Sigmoid colon (tissue), 7 donors: ENCODE results near the gene ABHD2. TPM values are rescaled to one million over a fixed set of nuclear protein-coding genes. Genes with fewer than 3 reads are reported as not detected.
"Not testable (repeated sequence)": the region's sequence is repeated elsewhere in the genome, so short reads cannot be mapped to it uniquely, and the experiment has no call there.

ENCODE experiments used
- DNase-seq: peaks from one replicate; pipeline ENCODE4 v3.0.0-alpha.2; 2019
- H3K27ac ChIP-seq, 4 donors: fragments of 200-600 bp; sonication (generic); one replicate each; pipeline ENCODE4 v1.5.1; 2016 to 2019; ENCODE audit warnings: mild to moderate bottlenecking in 1 of 4
- H3K27me3 ChIP-seq, 3 donors: fragments of 200-600 bp; sonication (generic); one replicate each; pipeline ENCODE4 v1.5.1; 2019; ENCODE audit warnings: mild to moderate bottlenecking in 1 of 3
- H3K36me3 ChIP-seq, 4 donors: fragments of 200-600 bp; sonication (generic); one replicate each; pipeline ENCODE4 v1.5.1; 2016 to 2019
- H3K4me1 ChIP-seq, 4 donors: fragments of 200-600 bp; sonication (generic); one replicate each; pipeline ENCODE4 v1.5.1; 2017 to 2019
- H3K4me3 ChIP-seq, 4 donors: fragments of 200-600 bp; sonication (generic); one replicate each; pipeline ENCODE4 v1.5.1; 2017 to 2019; ENCODE audit warnings: mild to moderate bottlenecking in 2 of 4, moderate library complexity in 1 of 4
- H3K9me3 ChIP-seq, 4 donors: fragments of 200-600 bp in 3 of 4; sonication (generic) in 3 of 4; one replicate each; pipeline versions ENCODE4 v1.5.1 to v1.6.1; 2013 to 2019
- EP300 ChIP-seq, 4 donors: sonication (generic); formaldehyde crosslinking; IDR thresholded peaks; one replicate each; pipeline ENCODE4 v1.6.1; 2017; ENCODE audit warnings: antibody characterized with exemption in 4 of 4
- POLR2A ChIP-seq, 2 donors: fragments of 450-650 bp; IDR thresholded peaks; one replicate each; pipeline ENCODE4 v1.6.1; 2016; ENCODE audit warnings: antibody characterized with exemption in 2 of 2, mild to moderate bottlenecking in 2 of 2, moderate library complexity in 2 of 2
- POLR2AphosphoS5 ChIP-seq, 4 donors: sonication (generic); formaldehyde crosslinking; IDR thresholded peaks; one replicate each; pipeline ENCODE4 v1.6.1; 2017; ENCODE audit warnings: antibody characterized with exemption in 4 of 4
- WGBS, 2 donors: extraction: QIAGEN DNeasy Blood & Tissue Kit; methylation state at CpG; one replicate each; pipeline ENCODE4 v1.1.7; 2013; 5-methylcytosine and 5-hydroxymethylcytosine counted together
- intact Hi-C: fragments of 100-400 bp; cut with DNase I; formaldehyde crosslinking; loops from one replicate; pipeline ENCODE4 v1.15.1; 2023
- polyA plus RNA-seq, 3 donors: library from polyadenylated mRNA; stranded (reverse); fragments of 200-250 nt; gene quantifications; one replicate each; pipeline ENCODE4 v1.2.3, GENCODE V29; 2013
- total RNA-seq, 4 donors: library from RNA; depleted of rRNA; stranded (reverse); fragments of >200 nt; gene quantifications; one replicate each; pipeline ENCODE4 v1.1.0, GENCODE V29; 2016
- TF ChIP-seq, protein P1 (sequence below), 4 experiments: fragments of 450-650 bp in 3 of 4; fragments of 200-600 bp in 1 of 4; IDR thresholded peaks; one replicate each; pipeline ENCODE4 v1.5.1; 2016 to 2019; ENCODE audit warnings: antibody characterized with exemption in 4 of 4, mild to moderate bottlenecking in 3 of 4, moderate library complexity in 2 of 4
- donor health status: healthy with polysubstance abuse.
- donor health status: Bipolar disorder and iron deficiency.
- donor health status: healthy.

Gene ABHD2
- total and polyA plus RNA-seq, 7 donors: 1.8 to 81.5 (median 32.9) TPM

DNA sequence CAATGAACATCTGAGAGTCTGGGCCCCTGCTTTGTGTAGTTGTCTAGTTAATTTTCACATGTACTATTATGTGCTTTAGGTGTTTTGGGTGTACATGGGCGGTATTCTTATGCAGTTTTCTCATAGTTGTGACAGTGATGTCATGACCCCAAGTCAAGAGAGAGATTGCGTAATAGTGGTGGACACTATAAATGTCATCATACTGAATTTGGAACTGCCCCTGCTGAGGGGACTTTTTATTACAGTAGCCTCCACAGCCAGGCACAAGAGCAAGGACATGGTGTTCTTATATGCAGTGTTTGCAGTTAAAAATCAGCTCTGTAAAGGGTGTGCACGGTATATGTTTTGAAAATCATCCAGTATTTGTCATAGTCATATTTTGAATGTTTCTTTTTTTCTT, 29.5 kb downstream of the ABHD2 start:
- Histone ChIP-seq H3K4me3 (no peak overlapping the region), H3K4me1 (peaks cover 0 to 79% (median 64%) of the 10 kb centered on the region in 4 donors), H3K27ac (peak overlapping the region; percentile 40 to 90 (median 72)), H3K9me3 (no peaks in the 10 kb centered on the region), H3K36me3 (peaks cover 4 to 66% (median 17%) of the 10 kb centered on the region in 4 donors), H3K27me3 (no peaks in the 10 kb centered on the region)
- intact Hi-C loops: no loop called here
- WGBS, 2 donors: 84 to 93% methylated on average over 3 of the region's 3 CpGs
- TF ChIP-seq POLR2AphosphoS5 (IDR thresholded peaks at IDR 0.05) (peak in 2 of 4 donors; percentile 9 to 37), POLR2A (IDR thresholded peaks at IDR 0.05) (no peak), EP300 (IDR thresholded peaks at IDR 0.05) (peak in 1 of 4 donors; percentile 38)
- TF ChIP-seq, protein P1, sequence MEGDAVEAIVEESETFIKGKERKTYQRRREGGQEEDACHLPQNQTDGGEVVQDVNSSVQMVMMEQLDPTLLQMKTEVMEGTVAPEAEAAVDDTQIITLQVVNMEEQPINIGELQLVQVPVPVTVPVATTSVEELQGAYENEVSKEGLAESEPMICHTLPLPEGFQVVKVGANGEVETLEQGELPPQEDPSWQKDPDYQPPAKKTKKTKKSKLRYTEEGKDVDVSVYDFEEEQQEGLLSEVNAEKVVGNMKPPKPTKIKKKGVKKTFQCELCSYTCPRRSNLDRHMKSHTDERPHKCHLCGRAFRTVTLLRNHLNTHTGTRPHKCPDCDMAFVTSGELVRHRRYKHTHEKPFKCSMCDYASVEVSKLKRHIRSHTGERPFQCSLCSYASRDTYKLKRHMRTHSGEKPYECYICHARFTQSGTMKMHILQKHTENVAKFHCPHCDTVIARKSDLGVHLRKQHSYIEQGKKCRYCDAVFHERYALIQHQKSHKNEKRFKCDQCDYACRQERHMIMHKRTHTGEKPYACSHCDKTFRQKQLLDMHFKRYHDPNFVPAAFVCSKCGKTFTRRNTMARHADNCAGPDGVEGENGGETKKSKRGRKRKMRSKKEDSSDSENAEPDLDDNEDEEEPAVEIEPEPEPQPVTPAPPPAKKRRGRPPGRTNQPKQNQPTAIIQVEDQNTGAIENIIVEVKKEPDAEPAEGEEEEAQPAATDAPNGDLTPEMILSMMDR (IDR thresholded peaks at IDR 0.05): no peak
- DNase-seq: no peak

DNA sequence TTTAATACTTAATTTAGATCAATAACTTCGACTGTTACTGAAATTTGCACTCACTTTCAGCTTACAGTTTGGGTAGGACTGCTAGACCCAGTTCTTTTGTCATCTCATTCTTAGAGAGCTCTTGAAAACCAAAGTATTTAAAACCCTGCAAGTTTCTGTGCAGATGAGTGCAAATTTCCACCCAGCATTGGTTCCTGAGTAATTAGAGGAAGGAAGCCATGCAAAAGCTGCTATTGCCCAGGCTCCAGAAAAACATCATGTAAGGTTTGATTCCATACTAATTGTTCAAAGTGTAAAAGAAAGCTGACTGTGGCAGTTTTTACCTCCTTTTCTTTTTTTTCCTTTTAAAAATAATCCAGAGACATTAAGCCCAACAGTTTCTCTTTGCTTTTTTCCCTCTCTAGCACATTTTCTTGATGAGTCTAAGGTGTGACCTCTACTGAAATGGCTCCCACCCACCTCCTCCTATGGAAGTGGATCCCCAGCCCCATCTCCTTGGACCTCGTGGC, 30.3 kb downstream of the ABHD2 start:
- Histone ChIP-seq H3K9me3 (no peaks in the 10 kb centered on the region), H3K27ac (peak overlapping the region; percentile 25 to 90 (median 78)), H3K27me3 (no peaks in the 10 kb centered on the region), H3K36me3 (peaks cover 4 to 73% (median 20%) of the 10 kb centered on the region in 4 donors), H3K4me3 (no peak overlapping the region), H3K4me1 (peaks cover 0 to 71% (median 57%) of the 10 kb centered on the region in 4 donors)
- TF ChIP-seq, protein P1 (IDR thresholded peaks at IDR 0.05): no peak
- no peak for TF ChIP-seq POLR2A (IDR thresholded peaks at IDR 0.05)
- intact Hi-C loops: no loop called here
- WGBS, 2 donors: 76 to 77% methylated on average over 2 of the region's 2 CpGs
- DNase-seq: no peak

DNA sequence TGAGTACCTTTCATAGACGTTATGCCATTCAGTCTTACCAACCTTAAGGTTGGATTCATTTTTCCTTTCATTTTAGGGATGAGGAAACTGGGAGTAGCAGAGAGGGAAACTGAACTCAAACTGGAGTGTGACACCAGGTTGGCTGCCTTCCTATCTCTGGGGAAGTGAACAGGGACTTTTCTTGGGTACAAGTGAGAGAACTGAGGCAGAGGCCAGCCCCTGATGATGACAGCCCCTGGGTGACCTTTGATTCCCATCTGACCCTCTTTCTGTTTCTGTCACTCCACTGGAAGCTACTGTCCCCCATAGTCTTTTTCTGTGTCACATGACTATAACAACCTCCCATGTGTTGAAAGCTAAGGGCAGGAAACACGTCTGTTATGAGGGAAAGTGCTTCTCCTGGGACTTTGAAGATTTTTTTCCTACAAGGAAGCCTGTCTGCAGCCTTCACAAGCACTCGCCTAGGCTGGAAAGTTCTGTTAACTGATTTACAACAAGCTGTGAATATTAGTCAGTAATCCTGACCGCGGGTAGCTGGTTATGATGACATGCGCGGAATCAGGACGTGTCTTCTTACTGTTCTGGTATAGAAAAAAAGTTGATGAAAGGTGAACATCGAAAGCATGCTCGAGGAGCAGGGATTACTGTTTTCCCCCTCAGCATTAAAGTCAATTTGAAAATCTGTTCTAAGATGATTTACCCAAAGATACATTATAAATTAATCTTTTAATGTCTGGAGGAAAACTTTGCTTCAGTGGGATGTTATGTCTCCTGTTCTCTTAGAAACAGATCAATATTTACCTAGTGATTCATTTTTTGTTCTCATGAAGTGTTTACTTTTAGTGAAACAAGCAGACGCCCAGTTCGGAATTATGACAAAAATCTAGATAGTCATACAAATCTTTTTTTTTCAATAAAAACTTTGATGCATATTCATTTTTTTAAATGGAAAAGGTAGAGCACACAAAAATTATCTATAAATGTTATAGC, 31.5 kb downstream of the ABHD2 start:
- 20 to 58% methylated on average over 12 of the region's 12 CpGs for WGBS, 2 donors
- no peaks in the 10 kb centered on the region for H3K9me3 ChIP-seq
- H3K36me3 ChIP-seq: peaks cover 4 to 78% (median 20%) of the 10 kb centered on the region in 4 donors
- intact Hi-C loops: no loop called here
- no peak for DNase-seq
- H3K27ac ChIP-seq: peak overlapping the region; percentile 66 to 90 (median 78)
- TF ChIP-seq, protein P1 (IDR thresholded peaks at IDR 0.05): peak in 1 of 4 experiments; percentile 10
- peak in 2 of 4 donors; percentile 20 to 35 for TF ChIP-seq EP300 (IDR thresholded peaks at IDR 0.05)
- TF ChIP-seq POLR2AphosphoS5 (IDR thresholded peaks at IDR 0.05): peak in 2 of 4 donors; percentile 36 to 40
- TF ChIP-seq POLR2A (IDR thresholded peaks at IDR 0.05): no peak
- H3K4me1 ChIP-seq: peaks cover 0 to 59% (median 51%) of the 10 kb centered on the region in 4 donors
- no peaks in the 10 kb centered on the region for H3K27me3 ChIP-seq
- H3K4me3 ChIP-seq: no peak overlapping the region

DNA sequence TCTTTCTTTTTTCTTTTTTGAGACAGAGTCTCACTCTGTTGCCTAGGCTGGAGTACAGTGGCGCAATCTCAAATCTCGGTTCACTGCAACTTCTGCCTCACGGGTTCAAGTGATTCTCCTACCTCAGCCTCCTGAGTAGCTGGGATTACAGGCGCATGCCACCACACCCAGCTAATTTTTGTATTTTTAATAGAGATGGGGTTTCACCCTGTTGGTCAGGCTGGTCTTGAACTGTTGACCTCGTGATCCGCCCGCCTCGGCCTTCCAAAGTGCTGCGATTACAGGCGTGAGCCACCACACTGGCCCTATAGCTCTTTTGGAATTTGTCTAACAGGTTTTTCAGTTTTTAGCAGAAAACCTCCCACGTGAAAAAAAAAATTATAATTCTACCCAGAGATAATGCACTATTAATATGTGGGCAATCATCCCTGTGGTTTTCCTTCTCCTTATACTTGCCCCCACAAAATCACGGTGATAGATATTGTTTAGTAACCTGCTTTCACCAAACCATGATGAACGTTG, 32.3 kb downstream of the ABHD2 start:
- H3K27me3 ChIP-seq, H3K9me3 ChIP-seq, intact Hi-C loops, H3K4me3 ChIP-seq, DNase-seq: not testable (repeated sequence)
- H3K4me1 ChIP-seq: peaks cover 0 to 51% (median 44%) of the 10 kb centered on the region in 4 donors
- 38 to 86% methylated on average over 13 of the region's 13 CpGs for whole genome bisulfite sequencing, 2 donors
- H3K36me3 ChIP-seq: peaks cover 4 to 84% (median 20%) of the 10 kb centered on the region in 4 donors
- H3K27ac ChIP-seq: peak overlapping the region; percentile 66 to 90 (median 78)

DNA sequence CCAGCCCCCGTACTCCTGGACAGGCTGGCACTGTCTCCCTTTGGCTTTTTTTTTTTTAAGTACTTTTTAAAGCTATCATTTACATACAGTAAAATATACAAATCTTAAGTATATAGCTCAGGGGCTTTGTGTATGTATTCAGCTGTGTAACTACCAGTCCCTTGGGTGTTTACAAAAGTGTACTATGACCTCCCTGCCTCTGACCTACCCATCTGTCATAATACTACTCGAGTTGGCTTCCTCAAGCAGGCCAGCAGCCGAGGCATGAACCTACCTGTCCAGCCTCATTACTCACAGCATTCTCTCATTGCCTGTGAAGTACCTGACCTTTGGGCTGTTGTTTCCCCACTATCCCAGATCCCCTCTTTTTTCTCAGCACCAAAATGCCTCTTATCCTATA, 33.2 kb downstream of the ABHD2 start:
- 13 to 51% methylated on average over 3 of the region's 3 CpGs for WGBS, 2 donors
- TF ChIP-seq POLR2AphosphoS5 (IDR thresholded peaks at IDR 0.05) (no peak), POLR2A (IDR thresholded peaks at IDR 0.05) (no peak), EP300 (IDR thresholded peaks at IDR 0.05) (no peak)
- TF ChIP-seq, protein P1 (IDR thresholded peaks at IDR 0.05): no peak
- no peak overlapping the region for H3K4me3 ChIP-seq
- DNase-seq: no peak
- H3K4me1 ChIP-seq: peaks cover 0 to 45% (median 39%) of the 10 kb centered on the region in 4 donors
- H3K36me3 ChIP-seq: peaks cover 4 to 86% (median 19%) of the 10 kb centered on the region in 4 donors
- intact Hi-C loops: no loop called here
- no peaks in the 10 kb centered on the region for H3K27me3 ChIP-seq
- peak overlapping the region in 3 of 4 donors; percentile 71 to 90 (median 85) for H3K27ac ChIP-seq
- H3K9me3 ChIP-seq: no peaks in the 10 kb centered on the region
